GM18502 (cell line): Measurements from ENCODE around the gene PAK5.

ENCODE experiments used
- ATAC-seq: cut with Tn5 transposase; IDR thresholded peaks from one replicate; pipeline ENCODE4 v1.9.1; 2021; ENCODE audit warnings: mild to moderate bottlenecking; ENCODE audit not compliant: unreplicated experiment, poor library complexity

PAK5 gene

GRCh38 chr20:9535449-9535848 is 303.4 kb downstream of the PAK5 start:
- ATAC-seq = no peak

- ATAC-seq = no peak
These were observed 304.9 kb downstream of the PAK5 start for GRCh38 chr20:9534025-9534424.

GRCh38 chr20:9532069-9532838 is 306.6 kb downstream of the PAK5 start:
- no peak for ATAC-seq

DNA sequence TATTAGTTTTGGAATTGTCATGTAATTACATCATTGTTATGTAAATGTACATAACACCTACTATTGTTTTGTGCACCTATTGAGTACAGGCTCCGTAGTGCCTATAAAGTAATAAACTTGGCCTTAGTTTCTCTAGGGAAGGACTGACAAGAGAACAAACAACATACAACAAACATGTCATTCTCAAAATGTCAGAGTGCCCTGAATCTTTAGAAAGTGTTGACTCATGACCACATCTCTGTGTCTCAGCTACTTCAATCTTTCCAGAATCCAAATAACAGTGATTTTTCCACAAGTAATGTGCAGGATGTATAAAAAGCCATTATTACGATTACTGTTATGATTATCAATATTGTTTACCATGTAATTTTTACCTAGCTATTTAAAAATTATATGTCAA is 307.3 kb downstream of the PAK5 start:
- no peak for ATAC-seq

- ATAC-seq = no peak
These were observed 315.2 kb downstream of the PAK5 start for GRCh38 chr20:9523636-9524035.

- ATAC-seq = no peak
These were observed 318.8 kb downstream of the PAK5 start for GRCh38 chr20:9520086-9520485.

DNA sequence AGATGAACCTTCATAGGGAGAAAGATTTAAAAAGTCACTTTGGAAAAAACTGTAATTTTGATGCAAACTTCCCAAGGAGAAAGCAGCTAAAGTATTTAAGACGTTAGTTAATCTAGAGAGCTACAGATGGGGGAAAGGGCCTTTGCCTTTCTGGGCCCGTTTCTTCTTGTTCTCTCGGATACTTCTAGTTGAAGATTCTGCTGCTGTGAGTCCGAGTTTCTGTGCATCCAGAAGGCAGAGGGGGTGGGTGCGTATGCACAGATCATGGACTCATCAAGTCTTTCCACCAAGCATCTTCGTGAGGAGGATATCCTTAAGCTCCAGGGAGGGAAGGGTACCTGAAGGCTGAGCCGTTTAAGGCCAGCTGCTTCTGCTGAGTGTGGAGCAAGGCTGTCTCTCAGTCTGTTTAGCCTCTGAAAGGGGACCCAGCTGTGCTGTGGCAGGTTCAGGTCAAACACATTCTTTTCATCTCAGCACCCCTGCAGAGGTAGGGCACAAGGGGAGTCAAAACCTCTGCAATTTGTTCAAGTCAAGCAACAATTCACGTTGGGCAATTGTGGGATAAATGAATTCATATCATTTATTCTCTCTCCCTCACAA is 320.2 kb downstream of the PAK5 start:
- ATAC-seq = no peak

DNA sequence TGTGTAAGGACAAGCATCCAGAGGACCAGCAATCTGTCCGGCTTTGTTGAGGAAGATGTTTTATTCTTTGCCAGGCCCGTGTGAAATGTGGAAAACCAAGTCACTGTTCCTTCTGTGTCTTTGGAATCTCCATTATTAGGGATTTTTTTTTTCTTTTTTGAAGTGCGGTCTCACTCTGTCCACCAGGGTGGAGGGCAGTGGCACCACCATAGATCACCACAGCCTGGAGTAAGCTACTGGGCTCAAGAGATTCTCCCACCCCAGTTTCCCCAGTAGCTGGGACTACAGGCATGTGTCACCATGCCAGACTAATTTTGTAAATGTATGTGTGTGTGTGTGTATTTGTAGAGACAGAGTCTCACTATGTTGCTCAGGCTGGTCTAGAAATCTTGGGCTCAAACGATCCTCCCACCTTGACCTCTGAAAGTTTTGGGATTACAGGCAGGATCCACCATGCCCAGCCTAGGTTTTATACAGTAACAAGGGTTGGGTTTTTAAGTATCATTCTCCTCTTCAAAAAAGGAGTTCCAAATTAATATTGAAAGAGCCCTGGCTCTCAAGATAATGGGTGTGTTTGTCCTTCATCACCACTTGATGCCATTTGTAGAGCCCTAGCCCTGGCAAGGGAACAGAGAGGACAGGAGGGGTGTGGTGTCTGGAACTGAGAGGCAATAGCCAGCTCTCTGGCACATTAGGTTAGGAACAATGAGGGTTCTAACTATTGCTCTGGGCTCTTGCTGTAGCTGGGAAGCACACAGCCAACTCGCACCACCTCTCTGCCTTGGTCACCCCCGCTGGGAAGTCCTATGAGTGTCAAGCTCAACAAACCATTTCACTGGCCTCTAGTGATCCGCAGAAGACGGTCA is 321.3 kb downstream of the PAK5 start:
- no peak for ATAC-seq

GRCh38 chr20:9516234-9516871 is 322.5 kb downstream of the PAK5 start:
- no peak for ATAC-seq

- no peak for ATAC-seq
These were observed 323.1 kb downstream of the PAK5 start for GRCh38 chr20:9515741-9516233.

GRCh38 chr20:9515214-9515585 is 323.7 kb downstream of the PAK5 start:
- no peak for ATAC-seq

GRCh38 chr20:9514461-9515213 is 324.2 kb downstream of the PAK5 start, which contains the start of gene LAMP5:
TSS of gene LAMP5 (plus strand) at chr20:9514590. CDS start at chr20:9514853, 263 bp downstream.
- ATAC-seq = peak; percentile 51

GRCh38 chr20:9514072-9514460 is 324.8 kb downstream of the PAK5 start:
- ATAC-seq = no peak

GRCh38 chr20:9510911-9511310 is 328.0 kb downstream of the PAK5 start:
- no peak for ATAC-seq

- ATAC-seq = no peak
These were observed 329.6 kb downstream of the PAK5 start for GRCh38 chr20:9509246-9509645.

- no peak for ATAC-seq
These were observed 330.1 kb downstream of the PAK5 start for GRCh38 chr20:9508696-9509178.

DNA sequence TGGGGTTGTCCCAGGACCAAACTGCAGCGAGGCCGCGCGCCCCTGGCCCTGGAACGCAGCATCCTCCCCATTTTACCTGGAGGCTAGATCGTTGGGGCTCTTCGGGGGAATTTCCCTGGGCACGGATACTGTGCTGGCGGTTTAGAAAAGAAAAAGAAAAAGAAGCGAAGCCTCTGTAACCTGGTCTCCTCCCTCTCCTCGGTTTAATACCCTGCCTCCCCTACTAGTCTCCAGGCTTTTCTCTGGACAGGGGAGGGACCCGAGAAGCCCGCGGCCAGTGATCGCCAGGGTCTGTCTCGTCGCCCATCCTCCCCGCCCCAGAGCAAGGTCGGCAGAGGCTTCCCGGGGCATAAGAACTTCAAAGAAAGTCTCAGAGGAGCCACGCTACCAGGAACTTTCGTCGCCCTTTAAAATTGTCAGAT is 330.6 kb downstream of the PAK5 start:
- ATAC-seq = no peak

- no peak for ATAC-seq
These were observed 331.2 kb downstream of the PAK5 start for GRCh38 chr20:9507544-9508239.

DNA sequence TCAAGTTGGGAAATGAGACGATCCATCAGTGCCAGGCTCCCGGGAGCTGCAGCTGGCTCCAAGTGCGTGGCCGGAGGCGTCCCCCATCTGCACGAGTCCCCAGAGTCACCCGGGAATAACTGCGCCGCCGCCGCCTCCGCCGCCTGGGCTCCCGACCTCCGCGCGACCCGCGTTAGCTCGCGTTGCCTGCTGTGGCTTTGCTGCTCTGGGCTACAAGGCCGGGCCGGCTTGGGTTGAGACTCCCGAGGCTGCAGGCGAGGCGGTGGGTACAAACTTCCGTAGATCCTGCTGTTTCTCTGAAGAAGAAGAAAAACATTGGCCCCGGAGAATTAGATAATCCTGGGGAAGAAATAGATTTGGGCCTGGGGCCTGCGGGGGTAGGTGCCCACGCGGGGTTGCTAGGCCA is 331.9 kb downstream of the PAK5 start:
- ATAC-seq = no peak
